CD8-positive, alpha-beta memory T cell (primary cell): ENCODE data around the gene ALG12. TPM values are rescaled to one million over a fixed set of nuclear protein-coding genes. Genes with fewer than 3 reads are reported as not detected.

ENCODE experiments used
- CTCF ChIA-PET: fragments of 350-600 bp; sonication (Branson Sonifier 250); formaldehyde crosslinking; loops from one replicate; lab custom pipeline; 2021; ENCODE audit warnings: antibody characterized with exemption; lab: Charles Lee
- POLR2A ChIA-PET: fragments of 350-600 bp; sonication (Branson Sonifier 250); formaldehyde crosslinking; loops from one replicate; lab custom pipeline; 2021; ENCODE audit warnings: antibody characterized with exemption; lab: Charles Lee
- DNase-seq, 5 donors: peaks; one replicate each; pipeline versions ENCODE4 v3.0.0 to v3.0.0-alpha.2; 2020 to 2022; ENCODE audit warnings: mixed read lengths in 1 of 5
- H3K27ac ChIP-seq: one replicate; pipeline ENCODE4 v1.7.0; 2013; ENCODE audit warnings: low read depth, mild to moderate bottlenecking, low read length, moderate library complexity
- H3K27me3 ChIP-seq: 2 replicates; pipeline ENCODE4 v1.7.0; 2013; ENCODE audit warnings: low read length, mild to moderate bottlenecking; ENCODE audit not compliant: insufficient read depth, poor library complexity, severe bottlenecking
- H3K36me3 ChIP-seq: 2 replicates; pipeline ENCODE4 v1.7.0; 2013; ENCODE audit warnings: mild to moderate bottlenecking, low read length, moderate library complexity; ENCODE audit not compliant: insufficient read depth
- H3K4me1 ChIP-seq: 2 replicates; pipeline ENCODE4 v1.7.0; 2013; ENCODE audit warnings: mild to moderate bottlenecking, low read length, moderate library complexity; ENCODE audit not compliant: insufficient read depth
- H3K4me3 ChIP-seq: 2 replicates; pipeline ENCODE4 v1.7.0; 2013; ENCODE audit warnings: mild to moderate bottlenecking, low read length
- H3K9me3 ChIP-seq: 2 replicates; pipeline ENCODE4 v1.7.0; 2013; ENCODE audit warnings: mild to moderate bottlenecking, low read length
- H3K27ac Mint-ChIP-seq, 8 donors: one replicate each; pipeline ENCODE4 v1.8.0; 2020 to 2021; ENCODE audit warnings: mixed read lengths in 8 of 8, mild to moderate bottlenecking in 6 of 8, inconsistent platforms in 3 of 8, moderate library complexity in 3 of 8
- H3K27me3 Mint-ChIP-seq, 2 donors: one replicate each; pipeline ENCODE4 v1.8.0; 2020 to 2021; ENCODE audit warnings: mixed read lengths in 2 of 2, mild to moderate bottlenecking in 1 of 2, moderate library complexity in 1 of 2
- H3K36me3 Mint-ChIP-seq, 3 donors: one replicate each; pipeline ENCODE4 v1.8.0; 2020 to 2021; ENCODE audit warnings: mixed read lengths in 3 of 3, inconsistent platforms in 1 of 3, mild to moderate bottlenecking in 1 of 3
- H3K4me1 Mint-ChIP-seq, 3 donors: one replicate each; pipeline ENCODE4 v1.8.0; 2020 to 2021; ENCODE audit warnings: mixed read lengths in 3 of 3, inconsistent platforms in 1 of 3, mild to moderate bottlenecking in 1 of 3
- H3K4me3 Mint-ChIP-seq, 7 donors: one replicate each; pipeline ENCODE4 v1.8.0; 2020 to 2021; ENCODE audit warnings: mixed read lengths in 7 of 7, mild to moderate bottlenecking in 6 of 7, moderate library complexity in 4 of 7, inconsistent platforms in 2 of 7
- H3K9me3 Mint-ChIP-seq, 5 donors: one replicate each; pipeline ENCODE4 v1.8.0; 2020 to 2022; ENCODE audit warnings: mixed read lengths in 5 of 5, mild to moderate bottlenecking in 3 of 5, moderate library complexity in 2 of 5, inconsistent platforms in 1 of 5
- polyA plus RNA-seq: library from polyadenylated mRNA; unstranded; fragments of 300-500 nt; fragmentation: Illumina TruSeq; gene quantifications from one replicate; pipeline ENCODE4 v1.2.3, GENCODE V29; 2021
- total RNA-seq, 2 experiments: library from RNA; stranded (reverse); gene quantifications; one replicate each; pipeline ENCODE4 v1.2.3, GENCODE V29; 2021

The ALG12 gene
- total and polyA plus RNA-seq, 3 experiments from 2014 or later = 21.0 to 21.8 (median 21.0) TPM

- no peaks in the 10 kb centered on the region for H3K9me3 Mint-ChIP-seq
- no peak for DNase-seq
- Histone ChIP-seq H3K36me3 (no peaks in the 10 kb centered on the region), H3K4me3 (no peak overlapping the region), H3K4me1 (peaks cover 7% of the 10 kb centered on the region), H3K9me3 (no peaks in the 10 kb centered on the region), H3K27me3 (no peaks in the 10 kb centered on the region), H3K27ac (no peak overlapping the region)
- POLR2A ChIA-PET = interaction anchor here (0.8 kb wide), 1 partner anchor 20 kb away, joined by 4 read pairs; no protein-coding TSS in a partner anchor
- no peak overlapping the region for H3K27ac Mint-ChIP-seq
- H3K4me3 Mint-ChIP-seq = no peak overlapping the region
- peaks cover 0 to 6% (median 3%) of the 10 kb centered on the region in 3 donors for H3K4me1 Mint-ChIP-seq
- peaks cover 0 to 2% of the 10 kb centered on the region in 2 donors for H3K27me3 Mint-ChIP-seq
- CTCF ChIA-PET = no interaction called here
- peaks cover 0 to under 1% (median 0%) of the 10 kb centered on the region in 3 donors for H3K36me3 Mint-ChIP-seq
These were observed 38.2 kb upstream of the ALG12 start for GRCh38 chr22:49956418-49956770.

GRCh38 chr22:49955581-49956417, 37.6 kb upstream of the ALG12 start:
- Histone ChIP-seq H3K4me3 (no peak overlapping the region), H3K4me1 (peaks cover 7% of the 10 kb centered on the region), H3K27ac (no peak overlapping the region), H3K9me3 (no peaks in the 10 kb centered on the region), H3K27me3 (no peaks in the 10 kb centered on the region), H3K36me3 (no peaks in the 10 kb centered on the region)
- no peak overlapping the region for H3K4me3 Mint-ChIP-seq
- H3K9me3 Mint-ChIP-seq = no peaks in the 10 kb centered on the region
- peak overlapping the region in 1 of 8 donors; percentile 47 for H3K27ac Mint-ChIP-seq
- CTCF ChIA-PET = interaction anchor here (0.9 kb wide), 1 partner anchor 11 kb away, joined by 3 read pairs; no protein-coding TSS in a partner anchor
- DNase-seq = no peak
- H3K27me3 Mint-ChIP-seq = peaks cover 0 to 2% of the 10 kb centered on the region in 2 donors
- no peaks in the 10 kb centered on the region for H3K36me3 Mint-ChIP-seq
- peaks cover 0 to 6% (median 3%) of the 10 kb centered on the region in 3 donors for H3K4me1 Mint-ChIP-seq
- POLR2A ChIA-PET = interaction anchor here (0.8 kb wide), 1 partner anchor 19 kb away, joined by 4 read pairs; no protein-coding TSS in a partner anchor

- ChIA-PET POLR2A (no interaction called here), CTCF (interaction anchor here (0.9 kb wide), 1 partner anchor 12 kb away, joined by 3 read pairs; no protein-coding TSS in a partner anchor)
- Mint-ChIP-seq H3K4me1 (peaks cover 0 to 6% (median 3%) of the 10 kb centered on the region in 3 donors), H3K27me3 (peaks cover 0 to 2% of the 10 kb centered on the region in 2 donors), H3K9me3 (no peaks in the 10 kb centered on the region), H3K27ac (peak overlapping the region in 1 of 8 donors; percentile 47), H3K36me3 (no peaks in the 10 kb centered on the region), H3K4me3 (peak overlapping the region in 1 of 7 donors; percentile 48)
- Histone ChIP-seq H3K4me1 (peaks cover 7% of the 10 kb centered on the region), H3K9me3 (no peaks in the 10 kb centered on the region), H3K27ac (no peak overlapping the region), H3K27me3 (no peaks in the 10 kb centered on the region), H3K36me3 (no peaks in the 10 kb centered on the region), H3K4me3 (no peak overlapping the region)
- DNase-seq = no peak
These were observed 36.8 kb upstream of the ALG12 start for GRCh38 chr22:49954991-49955580.

DNA sequence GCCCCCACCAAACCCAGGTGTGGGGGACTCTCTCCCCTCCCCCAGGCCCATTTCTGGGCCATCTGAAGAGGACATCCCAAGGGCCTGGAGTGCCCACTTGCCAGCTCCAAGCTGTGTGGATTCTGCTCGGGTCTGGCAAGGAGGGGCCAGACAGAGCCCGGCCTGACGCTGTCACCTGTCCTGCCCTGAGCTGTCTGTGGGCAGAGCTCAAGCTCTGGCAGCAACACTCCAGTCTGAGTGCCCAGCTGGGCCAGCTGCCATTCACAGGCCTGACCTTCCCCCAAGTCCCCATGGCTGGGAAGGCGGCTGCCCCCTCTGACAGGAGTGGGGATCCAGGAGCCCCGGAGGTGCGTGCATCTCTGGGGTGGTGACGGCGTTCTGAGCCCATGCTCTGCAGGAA, 36.1 kb upstream of the ALG12 start:
- Mint-ChIP-seq H3K27me3 (peaks cover 0 to 2% of the 10 kb centered on the region in 2 donors), H3K36me3 (no peaks in the 10 kb centered on the region), H3K9me3 (no peaks in the 10 kb centered on the region), H3K27ac (no peak overlapping the region), H3K4me3 (no peak overlapping the region), H3K4me1 (peaks cover 0 to 5% (median 0%) of the 10 kb centered on the region in 3 donors)
- H3K27ac ChIP-seq = no peak overlapping the region
- no peak for DNase-seq
- H3K4me3 ChIP-seq = no peak overlapping the region
- POLR2A ChIA-PET = no interaction called here
- H3K27me3 ChIP-seq = no peaks in the 10 kb centered on the region
- H3K4me1 ChIP-seq = peaks cover 1% of the 10 kb centered on the region
- H3K9me3 ChIP-seq = no peaks in the 10 kb centered on the region
- CTCF ChIA-PET = interaction anchor here (0.7 kb wide), 1 partner anchor 8 kb away, joined by 3 read pairs; no protein-coding TSS in a partner anchor
- H3K36me3 ChIP-seq = no peaks in the 10 kb centered on the region

DNA sequence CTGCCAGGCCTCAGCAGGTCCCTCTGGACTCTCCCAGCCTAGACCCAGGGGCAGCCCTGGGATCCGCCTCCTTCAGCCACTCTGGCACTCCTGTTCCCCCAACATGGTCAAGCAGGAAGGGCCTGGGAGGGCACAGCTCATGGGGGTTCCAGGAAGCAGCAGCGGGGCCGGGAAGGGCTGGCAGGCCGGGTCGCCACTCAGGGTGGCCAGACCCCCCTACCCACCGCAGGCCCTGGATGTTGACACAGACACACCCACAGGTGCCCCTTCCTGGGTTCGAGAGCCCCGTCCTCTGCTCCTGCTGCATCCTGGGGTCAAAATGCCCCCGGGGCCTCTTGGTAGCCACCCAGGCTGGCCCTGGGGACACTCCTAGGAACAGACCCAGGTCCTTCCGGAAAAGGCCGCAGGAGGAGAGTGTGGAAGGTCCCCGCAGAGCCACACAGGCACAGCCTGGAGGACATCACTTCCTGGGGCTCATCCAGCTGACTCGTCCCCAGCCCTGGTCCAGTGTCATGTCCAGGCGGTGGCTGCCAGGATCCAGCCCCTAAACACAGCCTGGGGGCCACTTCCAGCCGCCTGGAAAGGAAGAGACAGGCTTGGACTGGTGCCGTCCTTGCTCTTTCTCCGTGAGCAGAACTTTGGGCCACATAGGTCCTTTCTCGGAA, 35.6 kb upstream of the ALG12 start:
- Mint-ChIP-seq H3K36me3 (no peaks in the 10 kb centered on the region), H3K4me3 (no peak overlapping the region), H3K27ac (no peak overlapping the region), H3K27me3 (peaks cover 0 to 2% of the 10 kb centered on the region in 2 donors), H3K4me1 (peaks cover 0 to 2% (median 0%) of the 10 kb centered on the region in 3 donors), H3K9me3 (no peaks in the 10 kb centered on the region)
- Histone ChIP-seq H3K27me3 (no peaks in the 10 kb centered on the region), H3K4me1 (no peaks in the 10 kb centered on the region), H3K9me3 (no peaks in the 10 kb centered on the region), H3K27ac (no peak overlapping the region), H3K4me3 (no peak overlapping the region), H3K36me3 (no peaks in the 10 kb centered on the region)
- ChIA-PET POLR2A (no interaction called here), CTCF (interaction anchor here (0.7 kb wide), 1 partner anchor 8 kb away, joined by 3 read pairs; no protein-coding TSS in a partner anchor)
- DNase-seq = no peak

DNA sequence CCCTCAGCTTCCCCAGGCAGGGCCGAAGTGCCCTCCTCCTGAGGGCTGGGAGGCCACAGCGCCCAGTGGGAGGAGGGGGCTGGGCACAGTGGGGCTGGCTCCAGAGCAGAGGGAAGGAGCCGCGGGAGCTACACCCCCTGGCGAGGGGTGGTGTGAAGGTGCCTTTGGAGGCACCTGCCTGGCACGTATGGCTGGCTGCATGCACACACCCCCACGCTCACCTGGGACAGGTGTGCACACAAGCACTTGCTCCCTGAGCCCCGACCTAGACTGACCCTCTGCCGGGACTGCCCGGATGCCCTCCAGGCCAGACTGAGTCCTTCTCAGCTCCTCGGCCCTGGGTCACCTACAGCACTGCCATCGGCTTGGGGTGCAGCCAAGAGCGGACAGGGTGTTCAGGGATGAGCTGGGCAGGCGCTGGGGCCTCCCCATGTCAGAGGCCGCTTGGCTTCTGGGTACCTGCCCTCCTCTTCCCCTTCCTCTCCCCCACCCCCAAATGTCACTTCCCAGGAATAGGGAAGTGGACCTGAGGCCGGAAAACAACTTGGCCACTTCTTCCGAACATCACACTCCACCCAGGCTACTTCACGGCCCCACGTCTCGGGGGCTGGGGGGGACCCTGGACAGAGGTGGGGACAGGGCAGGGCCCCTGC, 34.9 kb upstream of the ALG12 start:
- Histone ChIP-seq H3K4me1 (no peaks in the 10 kb centered on the region), H3K27ac (no peak overlapping the region), H3K27me3 (no peaks in the 10 kb centered on the region), H3K4me3 (no peak overlapping the region), H3K36me3 (no peaks in the 10 kb centered on the region), H3K9me3 (no peaks in the 10 kb centered on the region)
- ChIA-PET POLR2A (no interaction called here), CTCF (no interaction called here)
- H3K27ac Mint-ChIP-seq = no peak overlapping the region
- DNase-seq = no peak
- no peaks in the 10 kb centered on the region for H3K9me3 Mint-ChIP-seq
- no peaks in the 10 kb centered on the region for H3K36me3 Mint-ChIP-seq
- no peak overlapping the region for H3K4me3 Mint-ChIP-seq
- peaks cover 0 to 2% of the 10 kb centered on the region in 2 donors for H3K27me3 Mint-ChIP-seq
- peaks cover 0 to 2% (median 0%) of the 10 kb centered on the region in 3 donors for H3K4me1 Mint-ChIP-seq

DNA sequence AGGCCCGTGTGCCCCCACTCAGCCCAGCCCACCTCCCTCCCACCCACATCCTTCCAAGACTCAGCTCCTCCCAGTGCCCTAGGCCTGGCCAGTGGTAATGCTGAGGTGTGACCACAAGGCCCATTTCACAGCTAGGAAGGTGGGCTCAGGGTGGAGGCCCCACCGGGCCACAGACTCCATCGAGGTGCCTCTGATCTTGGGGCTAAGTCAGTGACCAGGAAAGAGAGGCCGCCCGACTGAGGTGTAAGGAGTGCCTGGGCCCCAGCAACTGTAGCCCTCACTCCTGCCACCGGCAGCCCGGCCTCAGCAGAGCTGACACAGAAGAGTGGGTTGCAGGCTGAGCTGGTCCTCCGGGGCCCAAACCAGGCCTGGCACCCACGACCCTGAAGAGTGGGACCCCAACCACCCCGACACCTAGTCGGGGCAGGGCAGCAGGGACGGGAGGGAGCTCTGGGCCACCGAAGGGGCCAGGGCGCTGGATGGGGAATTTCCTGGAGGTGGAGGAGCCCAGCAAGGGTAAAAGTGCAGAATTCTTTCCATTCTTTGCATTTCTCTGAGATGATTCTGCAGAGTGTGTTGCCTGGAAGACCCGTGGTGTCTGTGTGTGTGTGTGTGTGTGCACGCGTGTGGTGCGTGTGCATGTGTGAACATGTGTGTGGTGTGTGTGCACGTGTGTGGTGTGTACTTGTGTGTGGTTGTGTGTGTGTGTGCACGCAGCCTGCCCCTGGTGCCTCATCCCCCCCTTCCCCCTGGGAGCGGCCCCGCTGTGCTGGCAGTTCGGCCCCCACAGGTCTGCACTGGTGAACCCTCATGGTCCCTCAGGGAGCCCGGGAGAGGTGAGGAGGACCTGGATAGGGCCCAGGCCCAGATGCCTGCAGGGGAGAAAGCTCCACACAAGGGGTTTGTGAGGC, 34.0 kb upstream of the ALG12 start:
- Histone ChIP-seq H3K27me3 (no peaks in the 10 kb centered on the region), H3K36me3 (no peaks in the 10 kb centered on the region), H3K9me3 (no peaks in the 10 kb centered on the region), H3K4me1 (no peaks in the 10 kb centered on the region), H3K4me3 (no peak overlapping the region), H3K27ac (no peak overlapping the region)
- Mint-ChIP-seq H3K9me3 (no peaks in the 10 kb centered on the region), H3K36me3 (no peaks in the 10 kb centered on the region), H3K4me1 (peaks cover 0 to 2% (median 0%) of the 10 kb centered on the region in 3 donors), H3K27ac (no peak overlapping the region), H3K4me3 (no peak overlapping the region), H3K27me3 (peaks cover 0 to 2% of the 10 kb centered on the region in 2 donors)
- DNase-seq = no peak
- ChIA-PET POLR2A (no interaction called here), CTCF (no interaction called here)
